GM21367 (cell line): ENCODE data around the gene TMEM106C.
A peak's percentile ranks its signal among the peaks of the same experiment; 100 is the strongest.

ENCODE experiments used
- ATAC-seq: cut with Tn5 transposase; IDR thresholded peaks from one replicate; pipeline ENCODE4 v1.9.1; 2021; ENCODE audit not compliant: unreplicated experiment

TMEM106C gene, protein sequence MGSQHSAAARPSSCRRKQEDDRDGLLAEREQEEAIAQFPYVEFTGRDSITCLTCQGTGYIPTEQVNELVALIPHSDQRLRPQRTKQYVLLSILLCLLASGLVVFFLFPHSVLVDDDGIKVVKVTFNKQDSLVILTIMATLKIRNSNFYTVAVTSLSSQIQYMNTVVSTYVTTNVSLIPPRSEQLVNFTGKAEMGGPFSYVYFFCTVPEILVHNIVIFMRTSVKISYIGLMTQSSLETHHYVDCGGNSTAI

DNA sequence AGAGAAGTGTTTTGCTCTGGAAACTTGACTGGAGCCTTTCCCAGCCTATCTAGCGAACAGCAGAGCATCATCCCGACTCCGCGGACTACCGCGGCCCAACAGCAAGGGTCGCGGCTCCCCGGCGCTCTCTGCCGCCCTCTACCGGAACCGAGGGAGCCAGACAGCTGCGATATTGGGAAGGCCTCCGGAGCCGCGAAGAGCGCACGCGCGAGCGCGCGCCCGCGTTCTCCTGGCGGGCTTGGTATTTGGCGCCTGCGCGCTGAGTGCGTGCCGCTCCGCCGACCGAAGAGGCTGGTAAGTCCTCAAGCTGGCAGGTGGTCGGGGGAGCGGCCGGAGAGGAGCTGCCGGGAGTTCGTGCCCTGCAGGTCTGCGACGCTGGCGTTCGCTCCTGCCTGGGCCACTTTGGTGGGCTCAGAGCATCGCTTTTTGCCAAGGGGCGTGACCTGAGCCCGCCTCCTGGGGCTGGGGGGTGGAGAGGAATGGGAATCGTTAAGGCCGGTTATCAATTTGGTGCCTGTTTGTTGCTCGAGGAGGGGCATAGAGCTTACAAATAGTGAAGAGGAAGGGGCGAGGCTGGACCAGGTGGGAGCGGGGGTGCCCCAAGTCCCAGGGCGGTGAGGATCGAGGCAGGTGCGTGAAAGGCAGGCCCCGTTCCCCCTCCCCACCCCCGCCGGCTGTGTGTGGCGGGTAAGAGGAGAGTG, at the start of gene TMEM106C:
Gene TMEM106C, plus strand, starts transcription at position 257 of the 701 bp plus-strand sequence. CDS start 641 bp downstream, outside the sequence.
- ATAC-seq = peak; percentile 70

DNA sequence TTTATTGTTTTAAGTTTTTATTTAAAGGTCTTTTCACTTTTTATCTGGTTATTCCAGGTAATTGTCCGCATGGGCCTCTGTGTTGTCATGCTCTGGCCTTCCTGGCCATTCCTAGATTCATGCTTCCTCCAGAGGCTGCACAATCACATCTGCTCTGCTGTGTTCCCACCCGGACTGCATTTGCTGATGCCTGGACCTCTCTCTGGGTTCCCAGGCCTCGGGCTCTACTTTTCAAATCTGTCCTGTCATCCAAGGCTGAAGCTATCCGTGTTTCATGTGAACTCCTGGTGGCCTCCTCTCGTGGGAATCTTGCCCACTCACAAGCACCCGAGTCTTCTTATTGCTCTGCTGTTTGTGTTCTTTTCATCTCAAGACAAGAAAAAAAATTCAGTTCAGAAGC, 42.5 kb upstream of the TMEM106C start:
- no peak for ATAC-seq

DNA sequence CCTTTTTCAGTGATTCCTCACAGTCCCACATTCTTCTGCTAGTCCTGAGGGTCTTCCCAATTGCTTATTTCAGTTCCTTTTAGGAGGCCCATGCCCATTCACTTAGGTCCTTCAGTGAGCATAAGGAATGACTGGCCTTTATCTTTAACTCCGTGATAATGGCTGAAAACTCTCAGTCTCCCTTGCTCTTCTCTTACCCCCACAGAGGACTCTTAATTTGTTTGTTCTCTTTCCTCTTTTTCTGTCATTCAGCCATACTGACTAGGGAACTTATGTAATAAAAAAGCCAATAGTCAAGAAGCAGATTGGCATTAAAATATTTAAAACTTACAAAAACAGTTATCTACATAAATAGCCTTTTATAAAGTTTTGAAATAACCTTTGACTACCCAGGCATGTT, 41.5 kb upstream of the TMEM106C start:
- ATAC-seq = no peak

DNA sequence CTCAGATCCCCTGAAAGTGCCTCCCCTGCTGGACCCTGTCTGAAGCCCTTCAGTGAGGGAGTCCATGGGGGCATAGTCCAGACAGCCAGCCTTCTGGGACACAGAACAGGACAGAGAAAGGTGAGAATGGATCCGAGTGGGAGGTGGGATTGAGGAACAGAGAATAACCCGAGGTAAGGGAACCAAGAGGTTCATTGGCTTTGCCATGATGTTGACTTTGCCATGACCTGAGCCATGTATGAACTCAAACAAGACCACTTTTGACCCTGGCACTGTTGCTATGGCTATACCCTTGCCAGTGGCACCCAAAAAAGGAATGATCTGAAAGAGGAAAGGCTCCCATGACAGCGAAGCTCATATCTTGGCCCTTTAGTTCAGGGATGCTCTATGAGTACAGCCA, 36.0 kb upstream of the TMEM106C start:
- ATAC-seq = no peak

DNA sequence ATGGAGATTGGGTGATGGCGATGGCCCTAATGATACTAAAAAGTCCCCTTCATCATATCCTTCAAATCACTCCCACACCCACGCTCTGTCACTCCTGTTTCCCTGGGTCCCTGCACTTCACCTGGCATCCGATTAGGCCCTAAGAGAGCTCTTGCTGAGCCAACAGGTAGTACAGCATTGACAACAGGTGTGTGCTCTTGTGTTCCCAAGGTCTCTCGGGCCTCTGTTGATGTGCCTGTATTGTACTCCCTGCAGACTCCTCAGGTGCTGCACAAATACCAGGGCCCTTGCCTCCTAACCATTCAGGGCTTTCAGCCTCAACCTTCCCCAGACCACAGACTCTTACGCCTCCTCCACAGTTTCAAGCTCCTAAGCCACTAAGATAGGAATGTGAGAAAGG, 32.8 kb upstream of the TMEM106C start:
- ATAC-seq = no peak

DNA sequence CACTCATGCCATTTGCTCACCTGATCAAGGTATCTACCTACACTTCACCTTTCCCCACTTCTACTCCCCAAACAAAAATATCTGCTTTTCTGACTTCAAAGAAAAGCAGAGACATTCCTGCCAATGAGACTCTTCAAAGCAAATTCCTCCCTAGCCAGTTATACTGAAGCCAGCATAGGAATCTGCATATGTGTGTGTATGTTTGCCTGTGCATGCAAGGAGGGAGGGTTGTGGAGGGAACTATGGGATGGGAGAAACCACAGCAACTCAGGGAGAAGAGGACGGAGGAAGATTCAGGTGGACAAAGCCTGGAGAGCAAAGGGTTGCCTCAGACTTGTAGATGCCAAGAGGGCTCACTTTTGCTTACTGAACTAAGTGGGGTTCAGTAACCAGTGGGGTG, 32.2 kb upstream of the TMEM106C start:
- no peak for ATAC-seq

DNA sequence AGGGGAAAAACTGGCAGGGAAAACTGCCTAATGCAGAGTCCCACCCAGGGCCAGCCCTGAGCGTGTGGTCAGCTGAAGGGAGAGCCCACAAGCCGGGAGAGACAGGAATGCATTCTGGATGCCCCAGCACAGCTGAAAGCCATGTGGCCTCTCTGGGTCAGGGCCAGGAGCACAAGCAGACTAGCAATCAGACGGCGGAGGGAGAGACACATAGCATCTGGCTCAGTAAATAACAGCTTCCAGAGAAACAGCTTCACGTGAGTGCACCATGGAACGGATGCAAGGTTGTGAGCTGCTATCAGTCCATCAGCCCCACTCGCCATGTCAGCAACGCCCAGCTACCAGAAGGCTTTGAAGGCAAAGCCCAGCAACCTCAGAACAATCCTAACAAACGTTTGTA, 28.2 kb upstream of the TMEM106C start:
- ATAC-seq = no peak

DNA sequence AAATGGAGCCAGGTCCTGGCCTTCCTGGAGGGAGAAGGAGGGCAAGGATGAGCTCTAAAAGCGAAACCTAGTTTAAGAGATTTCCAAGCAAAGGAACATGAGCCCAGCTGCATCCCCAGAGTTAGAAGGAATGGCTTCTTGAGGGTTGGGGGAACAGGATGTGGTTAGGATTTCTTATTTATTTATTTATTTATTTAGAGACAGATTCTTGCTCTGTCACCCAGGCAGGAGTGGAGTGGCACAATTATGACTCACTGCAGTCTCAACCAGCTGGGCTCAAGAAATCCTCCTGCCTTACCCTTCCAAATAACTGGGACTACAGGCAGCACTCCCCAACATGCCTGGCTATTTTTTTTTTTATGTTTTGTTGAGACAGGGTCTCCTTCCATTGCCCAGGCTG, 25.3 kb upstream of the TMEM106C start:
- no peak for ATAC-seq

DNA sequence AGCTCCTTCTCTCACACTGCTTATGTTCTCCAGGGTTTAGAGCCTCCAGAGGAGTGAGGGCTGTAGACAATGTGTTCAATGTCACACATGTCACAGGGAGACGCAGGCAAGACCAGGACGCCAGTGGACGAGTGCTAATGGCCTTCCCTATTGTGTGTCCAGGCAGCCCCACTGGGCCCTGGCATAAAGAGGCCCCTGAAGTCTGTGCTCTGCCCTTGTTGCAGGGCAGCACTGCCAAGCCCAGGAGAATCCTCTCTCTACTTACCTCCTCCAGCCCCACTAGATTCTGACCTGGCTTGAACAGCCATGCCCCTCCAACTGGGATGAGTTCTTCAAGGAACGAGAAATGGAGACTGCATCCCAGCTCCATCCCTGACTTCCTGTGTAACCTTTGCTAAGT, 24.8 kb upstream of the TMEM106C start:
- ATAC-seq = no peak

DNA sequence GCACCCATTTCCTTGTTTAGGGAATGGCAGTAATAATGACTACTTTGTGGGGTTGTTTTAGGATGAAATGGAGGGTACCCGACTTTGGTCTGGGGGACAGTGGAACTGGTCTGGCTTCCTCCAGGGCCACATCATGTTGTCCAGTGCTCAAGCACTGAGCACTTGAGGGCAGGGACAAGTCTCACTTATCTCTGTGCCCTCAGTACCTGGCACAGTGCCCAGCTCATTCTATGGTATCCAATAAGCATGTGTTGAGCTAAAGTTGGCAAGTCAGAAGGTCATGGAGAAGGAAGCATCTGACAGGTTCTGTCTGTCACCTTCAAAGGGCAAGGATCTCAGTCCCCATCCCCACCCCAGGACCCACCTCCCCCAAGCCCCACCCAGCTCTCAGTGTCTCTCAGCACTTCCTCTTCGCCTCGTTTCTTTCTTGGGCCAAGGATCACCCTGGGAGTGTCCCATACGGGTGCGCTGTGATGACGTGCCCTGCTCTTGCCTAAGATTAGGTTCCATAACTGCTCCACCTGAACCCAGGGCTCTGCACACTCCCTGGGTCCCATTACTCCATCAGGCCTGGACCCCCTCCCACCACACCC, 24.3 kb upstream of the TMEM106C start:
- no peak for ATAC-seq

DNA sequence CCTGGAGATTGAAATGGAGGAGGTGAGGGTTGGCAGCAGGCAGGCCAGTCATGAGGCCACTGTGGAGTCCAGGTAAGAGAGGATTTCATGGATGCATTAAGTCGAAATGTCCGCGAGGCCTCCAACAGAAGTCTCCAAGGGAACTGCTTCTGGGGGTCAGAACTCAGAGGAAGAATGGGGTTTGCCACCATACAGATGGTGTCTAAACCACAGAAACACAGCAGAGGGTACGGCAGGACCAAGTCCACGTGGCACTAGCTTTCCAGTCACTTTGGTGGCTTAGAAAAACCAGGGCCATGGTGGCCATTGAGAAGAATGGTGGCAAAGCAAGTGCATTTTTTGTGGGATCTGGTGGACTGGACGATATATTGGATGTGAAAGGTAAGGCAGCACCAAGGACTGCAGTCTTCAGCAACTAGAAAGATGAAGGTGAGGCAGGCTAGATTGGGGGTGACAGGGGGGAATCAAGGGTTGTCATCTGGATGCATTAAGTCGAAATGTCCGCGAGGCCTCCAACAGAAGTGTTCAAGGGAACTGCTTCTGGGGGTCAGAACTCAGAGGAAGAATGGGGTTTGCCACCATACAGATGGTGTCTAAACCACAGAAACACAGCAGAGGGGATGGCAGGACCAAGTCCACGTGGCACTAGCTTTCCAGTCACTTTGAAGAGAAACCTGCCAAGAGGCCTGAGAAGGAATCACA, 22.5 kb upstream of the TMEM106C start:
- no peak for ATAC-seq

DNA sequence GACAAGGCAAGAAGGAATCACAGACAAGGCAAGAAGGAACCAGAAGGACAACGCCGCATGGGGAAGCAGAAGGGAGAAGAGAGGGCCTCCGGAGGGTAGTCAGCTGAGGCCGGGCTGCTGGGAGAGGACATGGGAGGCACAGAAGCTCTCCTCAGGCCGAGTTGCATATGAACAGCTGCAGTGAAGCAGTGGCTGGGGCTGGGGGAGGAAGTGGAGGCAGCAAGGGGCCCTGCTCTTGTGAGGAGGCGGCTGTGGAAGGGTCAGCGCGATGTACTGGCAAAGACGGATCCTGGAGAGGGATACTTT, 22.0 kb upstream of the TMEM106C start:
- no peak for ATAC-seq

DNA sequence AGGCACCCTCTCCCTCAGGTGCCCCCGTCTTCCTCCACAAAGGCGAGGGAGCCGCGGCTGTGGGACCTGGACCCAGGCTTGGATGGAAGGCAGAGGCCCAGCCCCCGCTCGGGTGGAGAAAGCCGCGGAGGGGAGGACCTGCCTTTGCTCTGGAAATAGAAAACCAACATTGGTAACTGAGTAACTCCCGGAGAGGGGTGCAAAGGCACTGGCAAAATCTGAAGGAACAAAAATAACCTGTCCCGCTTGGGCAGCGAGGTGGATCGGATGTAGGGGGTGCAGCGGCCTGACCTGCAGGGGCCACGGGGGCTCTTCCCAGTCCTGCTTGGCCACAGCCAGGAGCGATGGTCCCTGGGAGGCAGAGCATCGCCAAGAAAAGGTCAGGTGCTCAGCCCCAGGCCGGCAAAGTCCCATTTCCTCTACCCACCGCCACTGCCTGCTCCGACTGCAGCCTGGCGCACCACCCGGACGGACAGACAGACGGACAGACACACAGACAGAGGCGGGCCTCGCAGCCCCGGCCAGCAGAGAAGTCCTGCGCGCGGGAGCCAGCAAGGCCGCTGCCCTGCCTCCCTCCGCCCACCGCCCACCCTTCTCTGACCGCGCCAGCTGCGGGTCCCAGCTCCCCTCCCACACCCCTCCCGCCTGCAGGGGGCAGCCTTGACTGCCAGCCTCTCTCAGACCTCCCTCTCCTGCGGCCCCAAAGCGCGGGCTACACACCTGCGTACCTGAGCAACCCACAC, 21.4 kb upstream of the TMEM106C start:
- ATAC-seq = no peak

DNA sequence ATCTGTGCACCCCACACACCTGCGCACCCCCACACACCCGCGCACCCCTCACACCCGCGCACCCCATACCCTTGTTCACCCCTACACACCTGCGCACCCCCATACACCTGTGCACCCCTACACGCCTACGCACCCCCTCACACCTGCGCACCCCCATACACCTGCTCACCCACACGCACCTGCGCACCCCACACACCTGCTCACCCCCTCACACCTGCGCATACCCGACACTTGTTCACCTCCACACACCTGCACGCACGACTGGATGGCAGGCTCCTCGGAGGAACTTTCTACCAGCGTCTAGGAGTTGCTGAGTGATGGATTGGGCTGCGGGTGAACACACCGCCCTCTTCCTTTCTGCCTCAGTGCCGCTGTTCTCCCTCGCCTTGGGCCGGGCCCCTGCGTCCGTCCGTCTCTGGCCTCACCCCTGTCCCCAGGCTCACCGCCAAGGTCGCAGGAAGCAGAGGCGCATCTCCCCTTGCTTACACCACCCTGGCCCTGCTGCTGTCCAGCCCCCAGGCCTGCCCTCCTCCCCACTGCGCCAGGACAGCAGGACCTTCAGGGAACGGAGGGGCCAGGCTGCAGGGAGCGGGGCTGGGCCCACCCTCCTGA, 20.7 kb upstream of the TMEM106C start:
- ATAC-seq = no peak

DNA sequence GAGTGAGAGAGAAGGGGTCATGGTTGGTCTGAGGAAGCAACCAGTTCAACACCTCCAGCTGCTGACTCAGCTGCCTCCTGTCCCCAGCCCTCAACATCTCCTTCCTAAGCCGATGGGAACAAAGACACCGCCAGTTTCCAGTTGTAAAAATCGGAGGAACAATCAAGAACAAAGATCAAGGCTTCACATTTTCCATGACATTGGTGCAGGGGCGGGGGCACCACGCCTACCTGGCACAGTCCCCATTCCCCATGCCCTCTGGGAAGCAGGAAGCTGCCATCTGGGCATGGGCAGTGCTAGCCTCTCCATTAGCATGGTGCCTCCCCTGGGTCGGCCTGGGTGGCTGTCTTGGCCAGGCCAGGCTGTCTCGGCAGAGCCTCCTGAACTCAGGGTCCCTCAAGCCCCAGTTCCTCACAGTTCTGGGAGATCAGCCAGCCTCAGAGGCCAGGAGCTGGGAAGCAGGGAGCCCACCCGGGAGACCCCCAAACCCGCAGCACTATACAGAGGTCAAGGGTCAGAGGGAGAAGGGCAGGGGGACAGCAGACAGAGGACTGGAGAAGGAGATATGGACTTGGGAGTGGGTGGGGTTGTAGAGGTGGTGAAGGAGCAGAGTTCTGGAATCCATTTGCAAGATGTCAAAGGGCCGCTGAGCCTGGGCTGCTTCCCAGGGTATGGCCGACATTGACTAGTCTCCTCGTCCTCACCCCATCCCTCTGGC, 19.6 kb upstream of the TMEM106C start:
- no peak for ATAC-seq

DNA sequence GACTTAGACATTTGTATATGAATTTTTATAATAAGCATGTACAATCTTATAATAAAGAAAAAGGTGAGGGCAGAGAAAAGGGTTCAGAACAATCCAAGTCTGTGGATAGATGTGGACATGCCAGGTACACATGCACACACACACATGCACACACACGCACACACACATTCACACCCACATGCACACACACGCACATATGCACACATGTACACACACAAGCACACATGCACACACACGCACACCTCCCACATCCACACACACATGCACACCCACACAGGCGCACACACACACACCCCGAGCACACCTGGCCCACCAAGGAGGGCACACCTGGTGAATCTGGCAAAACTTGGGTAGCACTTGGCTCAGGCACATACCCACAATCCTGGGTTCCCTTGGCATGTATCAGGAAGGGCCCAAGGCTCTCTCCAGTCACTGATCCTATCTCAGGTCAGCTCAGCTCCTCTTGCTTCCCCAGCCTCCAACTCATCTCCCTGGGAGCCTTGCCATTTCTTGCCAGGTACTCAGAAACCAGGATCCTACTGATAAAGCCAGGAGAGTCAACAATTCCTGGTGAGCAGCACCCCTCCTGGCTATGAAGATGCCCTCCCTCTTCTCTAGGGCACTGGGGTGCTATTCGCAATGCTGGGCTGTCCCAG, 18.6 kb upstream of the TMEM106C start:
- no peak for ATAC-seq

DNA sequence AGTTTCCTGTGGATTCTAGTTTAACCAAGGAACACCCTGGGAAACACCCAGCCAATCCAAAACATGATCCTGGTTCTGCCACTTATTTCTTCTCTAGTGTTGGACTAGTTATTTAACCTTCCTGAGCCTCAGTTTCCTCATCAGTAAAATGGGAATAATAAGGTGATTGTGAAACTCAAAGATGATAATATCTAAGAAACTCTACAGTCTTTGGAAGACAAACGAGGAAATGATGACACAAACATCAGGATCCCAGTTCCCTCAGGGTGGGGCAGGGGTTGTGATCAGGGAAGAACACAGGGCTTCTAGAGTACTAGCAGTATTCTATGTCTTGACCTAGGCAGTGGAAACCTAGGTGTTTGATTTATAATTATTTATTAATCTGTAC, 18.1 kb upstream of the TMEM106C start:
- ATAC-seq = no peak

DNA sequence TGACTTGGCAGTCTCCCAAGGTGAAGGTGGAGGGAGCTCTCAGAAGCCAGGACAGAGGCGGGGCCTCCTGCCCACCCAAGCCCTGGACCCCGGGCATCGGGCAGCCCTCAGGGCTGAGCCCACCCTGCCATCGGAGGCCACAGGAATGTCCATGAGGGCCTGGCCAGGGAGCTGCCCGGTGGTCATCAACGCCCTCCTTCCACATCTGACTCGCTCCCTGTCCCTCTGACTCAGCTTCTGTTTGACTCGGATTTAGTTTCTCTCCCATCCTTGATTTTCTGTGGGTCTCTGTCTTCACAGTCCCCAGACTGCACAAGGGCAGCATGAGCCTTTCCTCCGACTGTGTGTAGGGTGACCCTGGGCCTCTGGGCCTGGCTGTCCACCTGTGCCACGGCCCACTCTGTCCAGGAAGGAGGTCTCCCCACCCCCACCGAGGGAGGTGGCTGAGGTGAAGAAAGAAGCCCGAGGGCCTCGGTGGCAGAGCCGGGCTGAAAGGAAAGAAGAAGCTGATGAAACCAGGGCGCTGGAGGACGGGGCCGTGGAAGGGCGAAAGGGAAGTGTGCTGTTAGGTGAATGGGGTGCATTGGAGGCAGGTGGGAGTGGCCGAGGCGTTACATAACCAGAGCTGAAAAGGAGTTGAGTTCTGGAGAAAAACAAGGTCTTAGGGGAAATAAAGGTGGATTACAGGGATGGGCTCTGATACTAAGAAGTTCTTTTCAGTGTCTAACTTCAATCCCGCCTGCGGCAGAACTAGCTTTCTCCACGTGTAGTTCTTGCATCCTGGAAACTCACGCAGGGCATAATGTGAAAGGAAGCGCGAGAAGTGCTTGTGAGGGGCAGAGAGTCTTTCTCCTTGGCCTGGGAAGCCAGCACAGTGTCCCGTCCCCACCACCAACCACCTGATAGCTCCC, 16.7 kb upstream of the TMEM106C start:
- no peak for ATAC-seq

DNA sequence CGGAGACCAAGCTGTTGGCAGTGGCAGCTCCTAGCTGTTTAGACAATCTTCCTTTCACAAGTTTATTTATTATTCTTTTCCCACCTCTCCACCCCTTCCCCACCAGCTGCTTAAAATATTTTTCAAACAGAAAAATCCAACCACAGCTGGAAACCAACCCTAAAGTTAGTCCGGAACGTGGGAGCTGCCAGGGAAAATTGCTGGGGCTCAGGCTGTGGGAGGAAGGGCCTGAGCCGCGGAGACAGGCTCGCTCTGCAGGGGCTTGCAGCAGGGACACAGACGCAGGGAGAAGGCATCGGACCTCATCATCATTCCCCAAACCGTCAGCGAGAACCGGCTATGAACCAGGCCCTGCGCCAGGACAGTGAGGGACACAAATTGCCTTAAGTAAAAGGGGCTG, 16.1 kb upstream of the TMEM106C start:
- ATAC-seq = no peak
